IMR-90 (cell line): ENCODE data around the gene ADD2. TPM values are rescaled to one million over a fixed set of nuclear protein-coding genes. Genes with fewer than 3 reads are reported as not detected.

Experiments
- ATAC-seq: fragments of 200-7000 bp; cut with Tn5 transposase; 2 replicates; pipeline ENCODE4 v1.9.1; 2020; ENCODE audit warnings: low read depth, mild to moderate bottlenecking, moderate library complexity
- BruUV-seq: library from RNA; stranded (reverse); fragments of 400-500 nt; replicated peaks from 2 replicates; lab custom pipeline; 2021; lab: Mats Ljungman, UMichigan
- CTCF ChIA-PET: fragments of 300-600 bp; formaldehyde crosslinking; extraction: SDS; loops from one replicate; lab custom pipeline; 2021; ENCODE audit warnings: antibody characterized with exemption; lab: Yijun Ruan, JAX
- POLR2A ChIA-PET: fragments of 300-600 bp; sonication (Branson Sonifier 250); formaldehyde crosslinking; loops from one replicate; lab custom pipeline; 2022; ENCODE audit warnings: antibody characterized with exemption; ENCODE audit not compliant: unreplicated experiment; lab: Charles Lee
- DNase-seq: peaks from one replicate; pipeline ENCODE4 v3.0.0; 2013
- H2AFZ ChIP-seq: replicated peaks from 2 replicates; pipeline ENCODE3; 2013; ENCODE audit warnings: low read length, mild to moderate bottlenecking; ENCODE audit not compliant: poor library complexity
- H2AK5ac ChIP-seq: 2 replicates; pipeline ENCODE4 v1.6.1; 2013; ENCODE audit warnings: low read depth, low read length, inconsistent platforms
- H2AK9ac ChIP-seq: replicated peaks from 2 replicates; pipeline ENCODE3; 2013; ENCODE audit warnings: mild to moderate bottlenecking, low read depth, low read length, moderate library complexity; ENCODE audit not compliant: poor library complexity
- H2BK120ac ChIP-seq: 2 replicates; pipeline ENCODE4 v1.6.1; 2013; ENCODE audit warnings: low read depth, low read length, inconsistent platforms
- H2BK15ac ChIP-seq: 3 replicates; pipeline ENCODE4 v1.6.1; 2013; ENCODE audit warnings: low read depth, low read length, inconsistent platforms
- H2BK20ac ChIP-seq: 2 replicates; pipeline ENCODE4 v1.6.1; 2013; ENCODE audit warnings: low read depth, mild to moderate bottlenecking, inconsistent platforms, low read length, moderate library complexity
- H2BK5ac ChIP-seq: 2 replicates; pipeline ENCODE4 v1.6.1; 2013; ENCODE audit warnings: mild to moderate bottlenecking, low read depth, low read length, inconsistent platforms; ENCODE audit not compliant: poor library complexity, severe bottlenecking
- H3K14ac ChIP-seq: replicated peaks from 2 replicates; pipeline ENCODE4 v1.6.1; 2013; ENCODE audit warnings: low read depth, low read length, inconsistent platforms
- H3K18ac ChIP-seq: 2 replicates; pipeline ENCODE4 v1.6.1; 2013; ENCODE audit warnings: low read depth, low read length, control low read depth
- H3K23ac ChIP-seq: 2 replicates; pipeline ENCODE4 v1.6.1; 2013; ENCODE audit warnings: low read depth, low read length, inconsistent platforms
- H3K27ac ChIP-seq: 2 replicates; pipeline ENCODE4 v1.5.1; 2013; ENCODE audit warnings: mild to moderate bottlenecking, control low read depth, low read length; ENCODE audit not compliant: insufficient read depth
- H3K27me3 ChIP-seq: 2 replicates; pipeline ENCODE4 v1.6.1; 2013; ENCODE audit warnings: low read length; ENCODE audit not compliant: control insufficient read depth, insufficient read depth
- H3K36me3 ChIP-seq: 2 replicates; pipeline ENCODE4 v1.6.1; 2013; ENCODE audit warnings: low read length, mixed read lengths; ENCODE audit not compliant: control insufficient read depth, insufficient read depth
- H3K4ac ChIP-seq: 2 replicates; pipeline ENCODE4 v1.6.1; 2013; ENCODE audit warnings: low read depth, low read length, inconsistent platforms
- H3K4me1 ChIP-seq: 2 replicates; pipeline ENCODE4 v1.6.1; 2013; ENCODE audit warnings: low read length, mixed read lengths; ENCODE audit not compliant: control insufficient read depth, insufficient read depth
- H3K4me2 ChIP-seq: 2 replicates; pipeline ENCODE4 v1.6.1; 2013; ENCODE audit warnings: low read depth, mild to moderate bottlenecking, control low read depth, low read length, moderate library complexity
- H3K4me3 ChIP-seq: 2 replicates; pipeline ENCODE4 v1.5.1; 2013; ENCODE audit warnings: low read depth, mild to moderate bottlenecking, control low read depth, low read length, moderate library complexity; ENCODE audit not compliant: insufficient read depth
- H3K56ac ChIP-seq: 2 replicates; pipeline ENCODE4 v1.6.1; 2013; ENCODE audit warnings: low read length, inconsistent platforms; ENCODE audit not compliant: insufficient read depth; ENCODE audit errors: extremely low read depth
- H3K79me1 ChIP-seq, 2 experiments: 2 replicates each; pipeline ENCODE4 v1.6.1; 2013; ENCODE audit warnings: low read length in 2 of 2, inconsistent platforms in 1 of 2, low read depth in 1 of 2
- H3K9ac ChIP-seq: 2 replicates; pipeline ENCODE4 v1.6.1; 2013; ENCODE audit warnings: low read depth, low read length, control low read depth
- H3K9me1 ChIP-seq: 2 replicates; pipeline ENCODE4 v1.6.1; 2013; ENCODE audit warnings: low read length, inconsistent platforms; ENCODE audit not compliant: insufficient read depth
- H3K9me3 ChIP-seq: 2 replicates; pipeline ENCODE4 v1.6.1; 2013; ENCODE audit warnings: low read length; ENCODE audit not compliant: control insufficient read depth, insufficient read depth
- H4K20me1 ChIP-seq: 2 replicates; pipeline ENCODE4 v1.6.1; 2013; ENCODE audit warnings: low read length, inconsistent platforms; ENCODE audit not compliant: insufficient read depth
- H4K5ac ChIP-seq: 2 replicates; pipeline ENCODE4 v1.6.1; 2013; ENCODE audit warnings: mild to moderate bottlenecking, low read depth, low read length, control low read depth
- H4K8ac ChIP-seq, 2 experiments: 2 replicates each; pipeline ENCODE4 v1.6.1; 2013; ENCODE audit warnings: low read depth in 2 of 2, low read length in 2 of 2, control low read depth in 1 of 2, inconsistent platforms in 1 of 2
- H4K91ac ChIP-seq: 2 replicates; pipeline ENCODE4 v1.6.1; 2013; ENCODE audit warnings: low read depth, low read length, inconsistent platforms; ENCODE audit not compliant: insufficient read depth
- BHLHE40 ChIP-seq: fragments of 150-350 bp; IDR thresholded peaks from 2 replicates; pipeline ENCODE4 v1.6.1; 2016; ENCODE audit warnings: mild to moderate bottlenecking, low read depth, low read length
- CEBPB ChIP-seq: IDR thresholded peaks from 2 replicates; pipeline ENCODE4 v1.6.1; 2012; ENCODE audit warnings: low read depth, low read length, improper control_type of control experiment
- CHD1 ChIP-seq: IDR thresholded peaks from 2 replicates; pipeline ENCODE4 v1.6.1; 2012; ENCODE audit warnings: low read depth, low read length, improper control_type of control experiment
- CTCF ChIP-seq: conservative IDR thresholded peaks from 2 replicates; pipeline ENCODE4 v1.5.1; 2012; ENCODE audit warnings: mild to moderate bottlenecking, low read depth, low read length, improper control_type of control experiment
- ELK1 ChIP-seq: fragments of 150-350 bp; IDR thresholded peaks from 2 replicates; pipeline ENCODE4 v1.6.1; 2016; ENCODE audit warnings: low read depth, mild to moderate bottlenecking, low read length, moderate library complexity, borderline replicate concordance
- FOS ChIP-seq: fragments of 150-350 bp; IDR thresholded peaks from 2 replicates; pipeline ENCODE4 v1.6.1; 2016; ENCODE audit warnings: low read depth, low read length
- MAFK ChIP-seq: IDR thresholded peaks from 2 replicates; pipeline ENCODE4 v1.6.1; 2012; ENCODE audit warnings: low read depth, low read length, improper control_type of control experiment
- MXI1 ChIP-seq: IDR thresholded peaks from 2 replicates; pipeline ENCODE4 v1.6.1; 2012; ENCODE audit warnings: low read depth, mild to moderate bottlenecking, low read length, moderate library complexity, borderline replicate concordance
- NFE2L2 ChIP-seq: fragments of 150-350 bp; IDR thresholded peaks from 2 replicates; pipeline ENCODE4 v1.6.1; 2016; ENCODE audit warnings: low read depth, mild to moderate bottlenecking, low read length
- POLR2A ChIP-seq: IDR thresholded peaks from 2 replicates; pipeline ENCODE4 v1.6.1; 2012; ENCODE audit warnings: mild to moderate bottlenecking, low read depth, low read length
- RAD21 ChIP-seq: IDR thresholded peaks from 2 replicates; pipeline ENCODE4 v1.6.1; 2012; ENCODE audit warnings: low read length, improper control_type of control experiment
- RFX5 ChIP-seq: IDR thresholded peaks from 2 replicates; pipeline ENCODE4 v1.8.0; 2012; ENCODE audit warnings: low read depth, mild to moderate bottlenecking, low read length, moderate library complexity
- SMC3 ChIP-seq: fragments of 150-350 bp; IDR thresholded peaks from 2 replicates; pipeline ENCODE4 v1.6.1; 2016; ENCODE audit warnings: low read depth, mild to moderate bottlenecking, antibody characterized with exemption, low read length, moderate library complexity
- USF2 ChIP-seq: fragments of 150-350 bp; IDR thresholded peaks from 2 replicates; pipeline ENCODE4 v1.6.1; 2017; ENCODE audit warnings: mild to moderate bottlenecking, antibody characterized with exemption, low read length, low read depth
- WGBS, 2 experiments: methylation state at CpG; one replicate each; pipeline versions ENCODE4 v1.1.5 to v1.1.7; 2013; ENCODE audit warnings: missing lambda C conversion rate in 2 of 2; ENCODE audit not compliant: insufficient read length in 1 of 2; ENCODE audit errors: extremely low coverage in 2 of 2; 5-methylcytosine and 5-hydroxymethylcytosine counted together
- dilution Hi-C: fragments of 300-500 bp; cut with HindIII; formaldehyde crosslinking; loops from one replicate; pipeline ENCODE4 v1.14.3; 2018; ENCODE audit warnings: low sequenced_read_pairs; ENCODE audit not compliant: unreplicated experiment
- in situ Hi-C: fragments of 300-500 bp; cut with MboI; formaldehyde crosslinking; loops from 3 replicates; pipeline ENCODE4 v1.14.3; 2019; ENCODE audit warnings: low sequenced_read_pairs, inconsistent platforms, mixed read lengths
- intact Hi-C: fragments of 100-400 bp; cut with micrococcal nuclease; formaldehyde crosslinking; loops from 2 replicates; pipeline ENCODE4 v1.10.0; 2022
- polyA plus RNA-seq, 3 experiments: library from polyadenylated mRNA; depleted of rRNA; stranded (reverse); fragments of >200 nt; gene quantifications; 2 replicates each; pipeline ENCODE4 v1.2.3, GENCODE V29; 2012; ENCODE audit warnings: low replicate concordance in 1 of 3
- total RNA-seq: library from RNA; depleted of rRNA; stranded (reverse); fragments of >200 nt; gene quantifications from 2 replicates; pipeline ENCODE4 v1.2.3, GENCODE V29; 2012

The ADD2 gene
- total and polyA plus RNA-seq, 2 of the 4 experiments (the other 2 are of a cell fraction): not detected

- no peak overlapping the region for H3K4ac ChIP-seq
- no peak overlapping the region for H3K23ac ChIP-seq
- ATAC-seq: no peak
- H3K27ac ChIP-seq: no peak overlapping the region
- H2BK120ac ChIP-seq: no peak overlapping the region
- dilution Hi-C loops (no loop called here), in situ Hi-C loops (no loop called here), intact Hi-C loops (no loop called here)
- no CpG with 5 or more reads among the region's 2 CpGs for WGBS, 2 experiments
- H3K9ac ChIP-seq: no peak overlapping the region
- no peaks in the 10 kb centered on the region for H4K20me1 ChIP-seq
- H2AK9ac ChIP-seq: no peak overlapping the region
- peaks cover 4% of the 10 kb centered on the region for H3K27me3 ChIP-seq
- no peak overlapping the region for H3K4me3 ChIP-seq
- H3K9me1 ChIP-seq: no peaks in the 10 kb centered on the region
- DNase-seq: no peak
- no peak overlapping the region for H3K4me2 ChIP-seq
- no peaks in the 10 kb centered on the region for H3K4me1 ChIP-seq
- no peak overlapping the region for H2BK5ac ChIP-seq
- H3K56ac ChIP-seq: no peak overlapping the region
- TF ChIP-seq NFE2L2 (no peak), RAD21 (no peak), MXI1 (no peak), SMC3 (no peak), CHD1 (no peak), ELK1 (no peak), MAFK (no peak), RFX5 (no peak), FOS (no peak), BHLHE40 (no peak), CTCF (no peak), CEBPB (no peak), POLR2A (no peak), USF2 (no peak)
- no peak overlapping the region for H3K14ac ChIP-seq
- H2AK5ac ChIP-seq: no peak overlapping the region
- no peak overlapping the region for H2AFZ ChIP-seq
- no peak overlapping the region for H4K91ac ChIP-seq
- H4K5ac ChIP-seq: no peak overlapping the region
- H3K36me3 ChIP-seq: no peaks in the 10 kb centered on the region
- BruUV-seq: no TSS peak
- H3K18ac ChIP-seq: no peak overlapping the region
- H2BK15ac ChIP-seq: no peak overlapping the region
- H3K79me1 ChIP-seq: no peaks in the 10 kb centered on the region
- H3K9me3 ChIP-seq: no peaks in the 10 kb centered on the region
- no peak overlapping the region for H2BK20ac ChIP-seq
- ChIA-PET POLR2A (no interaction called here), CTCF (no interaction called here)
- H4K8ac ChIP-seq: no peak overlapping the region
Observed at GRCh38 chr2:70730730-70731129, 37.3 kb downstream of the ADD2 start.
